Tibial artery (tissue), 4 donors: ENCODE data around the gene IMPG2.
A peak's percentile ranks its signal among the peaks of the same experiment; 100 is the strongest.

ENCODE experiments used
- DNase-seq, 2 donors: peaks; one replicate each; pipeline ENCODE4 v3.0.0-alpha.2; 2019
- H3K27ac ChIP-seq, 2 donors: fragments of 200-600 bp; sonication (generic) in 1 of 2; 1 replicate in 1 of 2; 2 replicates in 1 of 2; pipeline ENCODE4 v1.5.1; 2018 to 2019; ENCODE audit warnings: mild to moderate bottlenecking in 1 of 2
- H3K27me3 ChIP-seq, 2 donors: fragments of 200-600 bp; sonication (generic) in 1 of 2; one replicate each; pipeline versions ENCODE4 v1.5.1 to v1.6.0; 2016 to 2019
- H3K36me3 ChIP-seq, 3 donors: fragments of 200-600 bp; sonication (generic) in 2 of 3; one replicate each; pipeline ENCODE4 v1.5.1; 2016 to 2019; ENCODE audit warnings: mild to moderate bottlenecking in 2 of 3
- H3K4me1 ChIP-seq, 4 donors: fragments of 200-600 bp; sonication (generic) in 2 of 4; 1 replicate in 3 of 4; 2 replicates in 1 of 4; pipeline ENCODE4 v1.5.1; 2016 to 2019
- H3K4me3 ChIP-seq, 2 donors: fragments of 200-600 bp; sonication (generic) in 1 of 2; 1 replicate in 1 of 2; 2 replicates in 1 of 2; pipeline ENCODE4 v1.5.1; 2018 to 2019; ENCODE audit warnings: mild to moderate bottlenecking in 2 of 2
- H3K9me3 ChIP-seq, 3 donors: fragments of 200-600 bp; sonication (generic) in 1 of 3; one replicate each; pipeline ENCODE4 v1.5.1; 2016 to 2019
- intact Hi-C: fragments of 100-400 bp; cut with DNase I; formaldehyde crosslinking; loops from one replicate; pipeline ENCODE4 v1.15.0; 2023; ENCODE audit warnings: low total_unique reads
- TF ChIP-seq, protein P1 (sequence below), 2 experiments: fragments of 200-600 bp in 1 of 2; fragments of 450-650 bp in 1 of 2; IDR thresholded peaks; one replicate each; pipeline ENCODE4 v1.5.1; 2017 to 2019; ENCODE audit warnings: antibody characterized with exemption in 2 of 2, mild to moderate bottlenecking in 1 of 2, moderate library complexity in 1 of 2

IMPG2 gene

DNA sequence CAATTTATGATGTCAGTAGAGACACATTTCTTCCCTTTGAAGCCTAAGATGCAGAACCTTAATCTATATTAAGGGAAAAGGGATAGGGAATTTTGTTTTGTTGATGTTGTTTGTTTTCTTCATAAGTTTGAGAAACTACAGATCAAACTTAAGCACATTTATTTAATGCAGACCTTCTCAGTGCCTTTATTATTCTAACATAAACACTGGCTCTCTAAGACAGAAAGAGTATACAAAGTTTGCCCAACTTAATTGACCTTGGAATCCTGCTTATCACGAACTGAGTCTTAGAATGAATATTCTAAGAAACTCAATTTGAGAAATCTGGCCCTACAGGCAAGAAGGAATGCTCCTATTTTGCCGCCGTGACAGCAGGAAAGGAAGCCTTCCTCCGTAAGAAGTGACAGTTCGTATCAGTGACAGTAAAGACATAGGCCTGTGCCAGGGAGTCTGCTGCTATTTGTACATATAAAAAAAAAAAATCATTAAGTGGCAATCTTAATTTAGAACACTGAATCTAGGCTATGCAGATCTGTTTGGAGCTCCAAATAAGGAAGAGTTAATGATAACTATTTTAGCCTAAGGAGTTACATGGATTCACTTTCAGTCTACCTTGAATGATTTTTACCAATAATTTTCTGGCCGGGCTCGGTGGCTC lies 8.8 kb upstream of the IMPG2 start:
- no peaks in the 10 kb centered on the region for H3K9me3 ChIP-seq
- TF ChIP-seq, protein P1, sequence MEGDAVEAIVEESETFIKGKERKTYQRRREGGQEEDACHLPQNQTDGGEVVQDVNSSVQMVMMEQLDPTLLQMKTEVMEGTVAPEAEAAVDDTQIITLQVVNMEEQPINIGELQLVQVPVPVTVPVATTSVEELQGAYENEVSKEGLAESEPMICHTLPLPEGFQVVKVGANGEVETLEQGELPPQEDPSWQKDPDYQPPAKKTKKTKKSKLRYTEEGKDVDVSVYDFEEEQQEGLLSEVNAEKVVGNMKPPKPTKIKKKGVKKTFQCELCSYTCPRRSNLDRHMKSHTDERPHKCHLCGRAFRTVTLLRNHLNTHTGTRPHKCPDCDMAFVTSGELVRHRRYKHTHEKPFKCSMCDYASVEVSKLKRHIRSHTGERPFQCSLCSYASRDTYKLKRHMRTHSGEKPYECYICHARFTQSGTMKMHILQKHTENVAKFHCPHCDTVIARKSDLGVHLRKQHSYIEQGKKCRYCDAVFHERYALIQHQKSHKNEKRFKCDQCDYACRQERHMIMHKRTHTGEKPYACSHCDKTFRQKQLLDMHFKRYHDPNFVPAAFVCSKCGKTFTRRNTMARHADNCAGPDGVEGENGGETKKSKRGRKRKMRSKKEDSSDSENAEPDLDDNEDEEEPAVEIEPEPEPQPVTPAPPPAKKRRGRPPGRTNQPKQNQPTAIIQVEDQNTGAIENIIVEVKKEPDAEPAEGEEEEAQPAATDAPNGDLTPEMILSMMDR (IDR thresholded peaks at IDR 0.05): no peak
- H3K4me1 ChIP-seq: no peaks in the 10 kb centered on the region
- peaks cover 34 to 39% (median 38%) of the 10 kb centered on the region in 3 donors for H3K36me3 ChIP-seq
- H3K4me3 ChIP-seq: no peak overlapping the region
- DNase-seq: no peak
- H3K27me3 ChIP-seq: no peaks in the 10 kb centered on the region
- no peak overlapping the region for H3K27ac ChIP-seq
- intact Hi-C loops: no loop called here

DNA sequence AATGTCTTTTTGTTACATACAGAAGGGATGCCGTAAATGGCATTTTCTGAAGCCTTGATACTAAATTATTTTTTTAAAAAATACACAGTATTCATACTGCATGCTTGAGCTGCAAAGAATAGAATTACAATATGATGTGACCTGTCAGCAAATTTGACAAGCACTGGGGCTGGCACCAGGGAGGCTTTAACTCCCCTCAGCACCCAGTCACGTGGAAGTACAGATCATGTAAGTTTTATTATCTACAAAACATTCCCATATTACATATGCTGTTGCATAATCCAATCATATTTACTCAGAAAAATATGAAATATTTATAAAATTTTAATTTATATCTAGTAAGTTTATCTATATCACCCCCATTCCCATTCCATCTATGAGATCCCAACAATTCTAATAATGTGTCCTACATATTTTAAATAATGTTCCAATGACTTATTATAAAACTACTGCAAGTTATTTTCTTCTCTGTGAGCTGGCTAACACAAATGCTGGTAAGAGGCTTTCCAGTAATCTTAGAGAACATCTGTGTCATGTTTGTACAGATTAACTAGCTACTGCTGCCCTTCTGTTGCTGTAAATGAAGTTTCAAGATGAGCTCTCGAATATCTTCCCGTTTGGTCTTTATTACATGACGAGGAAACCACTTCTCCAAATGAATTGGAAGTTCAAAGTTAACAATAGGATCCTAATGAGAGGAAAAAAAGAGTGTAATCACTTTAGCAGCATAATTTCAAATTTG lies 5.2 kb upstream of the IMPG2 start:
- H3K36me3 ChIP-seq: peaks cover 26 to 30% (median 27%) of the 10 kb centered on the region in 3 donors
- DNase-seq: no peak
- H3K4me1 ChIP-seq: no peaks in the 10 kb centered on the region
- no peaks in the 10 kb centered on the region for H3K9me3 ChIP-seq
- TF ChIP-seq, protein P1 (IDR thresholded peaks at IDR 0.05): no peak
- H3K27ac ChIP-seq: no peak overlapping the region
- no peak overlapping the region for H3K4me3 ChIP-seq
- no peaks in the 10 kb centered on the region for H3K27me3 ChIP-seq
- intact Hi-C loops: no loop called here

DNA sequence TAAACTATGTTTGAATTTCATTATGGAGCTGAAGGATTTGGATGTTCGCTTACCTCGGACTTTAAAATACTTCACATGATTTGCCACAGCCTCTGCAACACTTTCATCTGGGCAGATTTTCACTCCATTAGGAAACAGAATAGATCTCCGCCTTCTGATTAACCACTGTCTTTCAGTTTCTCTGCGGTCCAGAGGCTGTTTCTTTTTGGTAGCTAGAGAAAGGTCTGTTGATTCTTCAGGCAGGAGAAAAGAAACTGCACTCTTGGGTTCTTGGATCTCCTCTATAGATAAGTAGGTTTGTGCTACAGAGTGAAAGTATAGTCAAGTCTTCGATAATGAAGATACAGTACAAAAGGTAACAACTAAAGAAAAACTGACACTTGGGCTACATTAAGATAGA lies 844 bp downstream of the IMPG2 start:
- no peak overlapping the region for H3K27ac ChIP-seq
- no peak for DNase-seq
- TF ChIP-seq, protein P1 (IDR thresholded peaks at IDR 0.05): no peak
- H3K9me3 ChIP-seq: no peaks in the 10 kb centered on the region
- intact Hi-C loops: no loop called here
- no peaks in the 10 kb centered on the region for H3K27me3 ChIP-seq
- no peak overlapping the region for H3K4me3 ChIP-seq
- H3K4me1 ChIP-seq: no peaks in the 10 kb centered on the region
- no peaks in the 10 kb centered on the region for H3K36me3 ChIP-seq

DNA sequence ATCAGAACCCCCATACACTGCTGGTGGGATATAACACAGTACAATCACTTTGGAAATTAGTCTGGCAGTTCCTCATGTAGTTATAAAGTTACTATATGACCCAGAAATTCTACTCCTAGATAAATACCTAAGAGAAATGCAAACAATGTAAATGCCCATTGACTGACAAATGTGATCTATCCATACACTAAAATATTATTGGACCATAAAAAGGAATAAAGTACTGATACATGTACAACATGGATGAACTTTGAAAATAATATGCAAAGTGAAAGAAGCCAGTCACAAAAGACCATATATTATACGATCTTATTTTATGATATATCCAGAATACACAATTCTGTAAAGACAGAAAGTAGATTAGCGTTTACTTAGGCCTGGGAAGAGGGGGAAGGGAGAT lies 7.8 kb downstream of the IMPG2 start:
- no peak overlapping the region for H3K4me3 ChIP-seq
- peaks cover 0 to 32% (median 2%) of the 10 kb centered on the region in 4 donors for H3K4me1 ChIP-seq
- no peaks in the 10 kb centered on the region for H3K27me3 ChIP-seq
- no peaks in the 10 kb centered on the region for H3K36me3 ChIP-seq
- TF ChIP-seq, protein P1 (IDR thresholded peaks at IDR 0.05): no peak
- H3K27ac ChIP-seq: no peak overlapping the region
- H3K9me3 ChIP-seq: peaks cover 0 to 10% (median 7%) of the 10 kb centered on the region in 3 donors
- intact Hi-C loops: no loop called here
- no peak for DNase-seq

DNA sequence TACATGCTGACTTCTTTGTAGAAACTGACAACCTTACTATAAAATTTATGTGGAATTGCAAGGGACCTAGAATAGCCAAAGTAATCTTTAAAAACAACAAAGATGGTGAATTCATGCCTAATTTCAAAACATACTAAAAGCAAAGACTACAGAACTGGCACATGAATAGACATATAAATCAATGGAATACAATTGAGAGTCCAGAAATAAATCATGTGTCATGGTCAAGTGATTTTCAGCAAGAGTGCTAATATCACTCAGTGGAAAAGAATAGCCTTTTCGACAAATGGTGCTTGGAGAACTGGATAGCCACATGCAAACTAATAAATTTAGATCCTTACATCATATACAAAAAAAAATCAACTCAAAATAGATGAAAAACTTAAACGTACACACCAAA lies 8.7 kb downstream of the IMPG2 start:
- DNase-seq: no peak
- Histone ChIP-seq H3K27me3 (no peaks in the 10 kb centered on the region), H3K36me3 (no peaks in the 10 kb centered on the region), H3K4me3 (no peak overlapping the region), H3K9me3 (peaks cover 0 to 10% (median 7%) of the 10 kb centered on the region in 3 donors), H3K4me1 (peaks cover 0 to 32% (median 2%) of the 10 kb centered on the region in 4 donors), H3K27ac (peak overlapping the region; percentile 64 to 74)
- intact Hi-C loops: no loop called here
- TF ChIP-seq, protein P1 (IDR thresholded peaks at IDR 0.05): no peak
